HepG2 (cell line): ENCODE results near the gene CIDEA. TPM values are rescaled to one million over a fixed set of nuclear protein-coding genes. Genes with fewer than 3 reads are reported as not detected.
A peak's percentile ranks its signal among the peaks of the same experiment; 100 is the strongest.

ENCODE experiments used
- ASH2L ChIP-seq: fragments of 300-600, 200-600 bp; sonication (generic); IDR thresholded peaks from 2 replicates; pipeline ENCODE4 v1.7.0; 2017; ENCODE audit warnings: low read depth, mild to moderate bottlenecking, moderate library complexity, mixed read lengths, low read length; ENCODE audit not compliant: insufficient read length
- ETV5 ChIP-seq: IDR thresholded peaks from 2 replicates; pipeline ENCODE4 v1.6.1; 2018; ENCODE audit warnings: missing biosample characterization, missing genetic modification reagents, inconsistent platforms, borderline replicate concordance
- KLF16 ChIP-seq, 2 experiments: sonication (generic) in 1 of 2; formaldehyde crosslinking in 1 of 2; IDR thresholded peaks; 2 replicates each; pipeline versions ENCODE4 v1.6.1 to v1.8.0; 2016 to 2023; ENCODE audit warnings: missing genetic modification reagents in 2 of 2, missing compliant biosample characterization in 1 of 2
- PRMT3 ChIP-seq: sonication (generic); formaldehyde crosslinking; IDR thresholded peaks from 2 replicates; pipeline ENCODE4 v1.8.1; 2022; ENCODE audit warnings: low read depth, mild to moderate bottlenecking, moderate library complexity, missing genetic modification reagents, borderline replicate concordance
- SCMH1 ChIP-seq: sonication (generic); formaldehyde crosslinking; IDR thresholded peaks from 2 replicates; pipeline ENCODE4 v1.9.0; 2021; ENCODE audit warnings: missing genetic modification reagents, mild to moderate bottlenecking, borderline replicate concordance
- SMYD3 ChIP-seq: sonication (generic); formaldehyde crosslinking; IDR thresholded peaks from 2 replicates; pipeline ENCODE4 v1.8.1; 2023; ENCODE audit warnings: mild to moderate bottlenecking, missing genetic modification reagents
- ZBTB1 ChIP-seq: sonication (generic); formaldehyde crosslinking; IDR thresholded peaks from 2 replicates; pipeline ENCODE4 v1.4.0; 2020; ENCODE audit warnings: missing genetic modification reagents, borderline replicate concordance
- ZBTB38 ChIP-seq: sonication (generic); formaldehyde crosslinking; IDR thresholded peaks from 2 replicates; pipeline ENCODE4 v1.5.1; 2020; ENCODE audit warnings: mild to moderate bottlenecking, missing genetic modification reagents
- ZNF180 ChIP-seq: sonication (generic); formaldehyde crosslinking; IDR thresholded peaks from 2 replicates; pipeline ENCODE4 v1.4.0; 2020; ENCODE audit warnings: low read depth, missing genetic modification reagents, borderline replicate concordance
- ZNF224 ChIP-seq: sonication (generic); formaldehyde crosslinking; IDR thresholded peaks from 2 replicates; pipeline ENCODE4 v1.5.0; 2020; ENCODE audit warnings: mild to moderate bottlenecking, missing genetic modification reagents
- ZNF7 ChIP-seq: IDR thresholded peaks from 2 replicates; pipeline ENCODE4 v1.6.1; 2016; ENCODE audit warnings: missing biosample characterization, missing genetic modification reagents
- ZNF724P ChIP-seq: sonication (generic); formaldehyde crosslinking; IDR thresholded peaks from 2 replicates; pipeline ENCODE4 v1.8.0; 2022; ENCODE audit warnings: missing genetic modification reagents, borderline replicate concordance
- ZNF75D ChIP-seq: sonication (generic); formaldehyde crosslinking; IDR thresholded peaks from 2 replicates; pipeline ENCODE4 v1.8.1; 2023; ENCODE audit warnings: missing genetic modification reagents, mild to moderate bottlenecking, borderline replicate concordance
- polyA plus RNA-seq, 8 experiments: library from polyadenylated mRNA; depleted of rRNA in 3 of 8; stranded (reverse) in 7 of 8; unstranded in 1 of 8; fragments of >200 nt; fragmentation: Illumina TruSeq in 4 of 8; extraction: Trizol in 4 of 8; gene quantifications; 2 replicates each; pipeline versions ENCODE4 v1.2.1 to v1.2.3, GENCODE V29; 2011 to 2016; ENCODE audit warnings: low read depth in 4 of 8, missing spikeins in 1 of 8, mixed read lengths in 1 of 8; ENCODE audit not compliant: insufficient read depth in 1 of 8
- total RNA-seq, 5 experiments: library from RNA; depleted of rRNA; stranded (reverse); fragments of >200 nt; fragmentation: Illumina TruSeq; extraction: Trizol; gene quantifications; 2 replicates each; pipeline ENCODE4 v1.2.3, GENCODE V29; 2016; ENCODE audit warnings: low read depth in 1 of 5
- TF ChIP-seq, protein P1 (sequence below): sonication (generic); formaldehyde crosslinking; IDR thresholded peaks from 2 replicates; pipeline ENCODE4 v1.5.0; 2020; ENCODE audit warnings: mild to moderate bottlenecking, missing genetic modification reagents, borderline replicate concordance
- TF ChIP-seq, protein P2 (sequence below): sonication (generic); formaldehyde crosslinking; IDR thresholded peaks from 2 replicates; pipeline ENCODE4 v1.4.0; 2020; ENCODE audit warnings: mild to moderate bottlenecking, missing genetic modification reagents
- TF ChIP-seq, protein P3 (sequence below): sonication (generic); formaldehyde crosslinking; IDR thresholded peaks from 2 replicates; pipeline ENCODE4 v1.9.0; 2021; ENCODE audit warnings: mild to moderate bottlenecking, missing genetic modification reagents
- TF ChIP-seq, protein P4 (sequence below): IDR thresholded peaks from 2 replicates; pipeline ENCODE4 v1.6.1; 2016; ENCODE audit warnings: low read depth, borderline replicate concordance

CIDEA gene
- total and polyA plus RNA-seq, 2 of the 13 experiments (the other 11 are each of a cell fraction or from before 2014, with no cell fraction given) = not detected

DNA sequence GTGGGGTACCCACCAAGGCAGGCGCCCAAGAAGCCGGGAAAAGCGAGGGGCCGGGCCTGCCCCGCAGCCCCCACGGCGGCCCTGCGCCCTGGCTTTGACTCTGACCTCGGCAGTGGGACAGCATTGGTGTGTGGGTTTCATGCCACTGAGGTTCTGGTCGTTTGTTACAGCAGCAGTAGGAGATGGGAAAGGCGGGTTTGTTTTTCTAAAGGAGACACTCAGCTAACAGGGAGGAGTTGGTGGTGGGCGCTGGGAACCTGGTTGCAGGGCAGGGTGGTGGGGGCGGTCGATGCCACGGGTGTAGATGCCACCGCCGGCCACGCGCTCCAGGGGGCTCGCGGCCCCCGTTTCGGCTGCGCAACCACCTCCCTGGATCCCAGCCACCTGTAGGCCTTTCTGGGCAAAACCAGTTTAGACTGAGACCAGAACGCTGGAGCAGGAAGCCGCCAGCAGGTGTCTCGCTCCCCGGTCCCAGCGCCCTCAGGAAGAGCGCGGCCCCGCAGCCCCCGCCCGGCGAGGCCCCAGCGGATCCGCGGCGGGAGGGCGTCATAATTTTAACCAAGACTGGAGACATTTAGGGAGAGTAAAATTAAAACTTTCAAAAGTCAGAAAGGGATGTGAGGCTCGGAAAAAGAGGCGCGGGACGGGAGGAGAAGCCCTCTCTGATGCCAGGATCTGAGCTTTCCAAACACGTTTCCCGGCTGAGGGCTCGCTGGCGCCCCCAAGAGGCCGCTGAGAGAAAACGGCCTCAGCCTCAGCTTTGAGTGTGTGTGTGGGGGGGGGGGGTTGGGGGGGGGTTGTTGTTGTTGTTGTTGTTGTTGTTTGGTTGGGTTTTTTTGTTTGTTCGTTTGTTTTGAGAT, 17.4 kb downstream of the CIDEA start (continued):
- TF ChIP-seq, protein P1, sequence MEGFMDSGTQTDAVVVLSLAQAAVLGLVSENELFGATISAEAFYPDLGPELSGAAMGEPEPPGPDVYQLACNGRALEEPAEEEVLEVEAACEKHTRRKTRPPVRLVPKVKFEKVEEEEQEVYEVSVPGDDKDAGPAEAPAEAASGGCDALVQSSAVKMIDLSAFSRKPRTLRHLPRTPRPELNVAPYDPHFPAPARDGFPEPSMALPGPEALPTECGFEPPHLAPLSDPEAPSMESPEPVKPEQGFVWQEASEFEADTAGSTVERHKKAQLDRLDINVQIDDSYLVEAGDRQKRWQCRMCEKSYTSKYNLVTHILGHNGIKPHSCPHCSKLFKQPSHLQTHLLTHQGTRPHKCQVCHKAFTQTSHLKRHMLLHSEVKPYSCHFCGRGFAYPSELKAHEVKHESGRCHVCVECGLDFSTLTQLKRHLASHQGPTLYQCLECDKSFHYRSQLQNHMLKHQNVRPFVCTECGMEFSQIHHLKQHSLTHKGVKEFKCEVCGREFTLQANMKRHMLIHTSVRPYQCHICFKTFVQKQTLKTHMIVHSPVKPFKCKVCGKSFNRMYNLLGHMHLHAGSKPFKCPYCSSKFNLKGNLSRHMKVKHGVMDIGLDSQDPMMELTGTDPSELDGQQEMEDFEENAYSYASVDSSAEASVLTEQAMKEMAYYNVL (CRISPR knock-in tag) = 0 out of 2 replicates have a peak, but pooled peaks have one; percentile 30
- TF ChIP-seq ZNF724P (0 out of 2 replicates have a peak, but pooled peaks have one; percentile 47), SMYD3 (CRISPR knock-in tag) (no peak), ASH2L (peak; percentile 42), KLF16 (CRISPR knock-in tag; IDR thresholded peaks at IDR 0.05) (peak in 1 of 2 experiments; percentile 54; a peak in 1 of 4 replicates), SCMH1 (CRISPR knock-in tag) (no peak), ZBTB38 (0 out of 2 replicates have a peak, but pooled peaks have one; percentile 26), PRMT3 (CRISPR knock-in tag) (no peak), ZNF224 (CRISPR knock-in tag) (no peak), ETV5 (CRISPR knock-in tag) (peak; percentile 26; the same call in 1 of the 2 replicates), ZNF180 (no peak), ZNF75D (CRISPR knock-in tag) (no peak), ZBTB1 (CRISPR knock-in tag) (no peak), ZNF7 (CRISPR knock-in tag) (no peak)
- TF ChIP-seq, protein P2, sequence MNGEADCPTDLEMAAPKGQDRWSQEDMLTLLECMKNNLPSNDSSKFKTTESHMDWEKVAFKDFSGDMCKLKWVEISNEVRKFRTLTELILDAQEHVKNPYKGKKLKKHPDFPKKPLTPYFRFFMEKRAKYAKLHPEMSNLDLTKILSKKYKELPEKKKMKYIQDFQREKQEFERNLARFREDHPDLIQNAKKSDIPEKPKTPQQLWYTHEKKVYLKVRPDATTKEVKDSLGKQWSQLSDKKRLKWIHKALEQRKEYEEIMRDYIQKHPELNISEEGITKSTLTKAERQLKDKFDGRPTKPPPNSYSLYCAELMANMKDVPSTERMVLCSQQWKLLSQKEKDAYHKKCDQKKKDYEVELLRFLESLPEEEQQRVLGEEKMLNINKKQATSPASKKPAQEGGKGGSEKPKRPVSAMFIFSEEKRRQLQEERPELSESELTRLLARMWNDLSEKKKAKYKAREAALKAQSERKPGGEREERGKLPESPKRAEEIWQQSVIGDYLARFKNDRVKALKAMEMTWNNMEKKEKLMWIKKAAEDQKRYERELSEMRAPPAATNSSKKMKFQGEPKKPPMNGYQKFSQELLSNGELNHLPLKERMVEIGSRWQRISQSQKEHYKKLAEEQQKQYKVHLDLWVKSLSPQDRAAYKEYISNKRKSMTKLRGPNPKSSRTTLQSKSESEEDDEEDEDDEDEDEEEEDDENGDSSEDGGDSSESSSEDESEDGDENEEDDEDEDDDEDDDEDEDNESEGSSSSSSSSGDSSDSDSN = peak; percentile 63
- TF ChIP-seq, protein P3, sequence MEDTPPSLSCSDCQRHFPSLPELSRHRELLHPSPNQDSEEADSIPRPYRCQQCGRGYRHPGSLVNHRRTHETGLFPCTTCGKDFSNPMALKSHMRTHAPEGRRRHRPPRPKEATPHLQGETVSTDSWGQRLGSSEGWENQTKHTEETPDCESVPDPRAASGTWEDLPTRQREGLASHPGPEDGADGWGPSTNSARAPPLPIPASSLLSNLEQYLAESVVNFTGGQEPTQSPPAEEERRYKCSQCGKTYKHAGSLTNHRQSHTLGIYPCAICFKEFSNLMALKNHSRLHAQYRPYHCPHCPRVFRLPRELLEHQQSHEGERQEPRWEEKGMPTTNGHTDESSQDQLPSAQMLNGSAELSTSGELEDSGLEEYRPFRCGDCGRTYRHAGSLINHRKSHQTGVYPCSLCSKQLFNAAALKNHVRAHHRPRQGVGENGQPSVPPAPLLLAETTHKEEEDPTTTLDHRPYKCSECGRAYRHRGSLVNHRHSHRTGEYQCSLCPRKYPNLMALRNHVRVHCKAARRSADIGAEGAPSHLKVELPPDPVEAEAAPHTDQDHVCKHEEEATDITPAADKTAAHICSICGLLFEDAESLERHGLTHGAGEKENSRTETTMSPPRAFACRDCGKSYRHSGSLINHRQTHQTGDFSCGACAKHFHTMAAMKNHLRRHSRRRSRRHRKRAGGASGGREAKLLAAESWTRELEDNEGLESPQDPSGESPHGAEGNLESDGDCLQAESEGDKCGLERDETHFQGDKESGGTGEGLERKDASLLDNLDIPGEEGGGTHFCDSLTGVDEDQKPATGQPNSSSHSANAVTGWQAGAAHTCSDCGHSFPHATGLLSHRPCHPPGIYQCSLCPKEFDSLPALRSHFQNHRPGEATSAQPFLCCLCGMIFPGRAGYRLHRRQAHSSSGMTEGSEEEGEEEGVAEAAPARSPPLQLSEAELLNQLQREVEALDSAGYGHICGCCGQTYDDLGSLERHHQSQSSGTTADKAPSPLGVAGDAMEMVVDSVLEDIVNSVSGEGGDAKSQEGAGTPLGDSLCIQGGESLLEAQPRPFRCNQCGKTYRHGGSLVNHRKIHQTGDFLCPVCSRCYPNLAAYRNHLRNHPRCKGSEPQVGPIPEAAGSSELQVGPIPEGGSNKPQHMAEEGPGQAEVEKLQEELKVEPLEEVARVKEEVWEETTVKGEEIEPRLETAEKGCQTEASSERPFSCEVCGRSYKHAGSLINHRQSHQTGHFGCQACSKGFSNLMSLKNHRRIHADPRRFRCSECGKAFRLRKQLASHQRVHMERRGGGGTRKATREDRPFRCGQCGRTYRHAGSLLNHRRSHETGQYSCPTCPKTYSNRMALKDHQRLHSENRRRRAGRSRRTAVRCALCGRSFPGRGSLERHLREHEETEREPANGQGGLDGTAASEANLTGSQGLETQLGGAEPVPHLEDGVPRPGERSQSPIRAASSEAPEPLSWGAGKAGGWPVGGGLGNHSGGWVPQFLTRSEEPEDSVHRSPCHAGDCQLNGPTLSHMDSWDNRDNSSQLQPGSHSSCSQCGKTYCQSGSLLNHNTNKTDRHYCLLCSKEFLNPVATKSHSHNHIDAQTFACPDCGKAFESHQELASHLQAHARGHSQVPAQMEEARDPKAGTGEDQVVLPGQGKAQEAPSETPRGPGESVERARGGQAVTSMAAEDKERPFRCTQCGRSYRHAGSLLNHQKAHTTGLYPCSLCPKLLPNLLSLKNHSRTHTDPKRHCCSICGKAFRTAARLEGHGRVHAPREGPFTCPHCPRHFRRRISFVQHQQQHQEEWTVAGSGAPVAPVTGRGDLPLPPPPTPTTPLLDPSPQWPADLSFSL (CRISPR knock-in tag) = no peak
- TF ChIP-seq, protein P4, sequence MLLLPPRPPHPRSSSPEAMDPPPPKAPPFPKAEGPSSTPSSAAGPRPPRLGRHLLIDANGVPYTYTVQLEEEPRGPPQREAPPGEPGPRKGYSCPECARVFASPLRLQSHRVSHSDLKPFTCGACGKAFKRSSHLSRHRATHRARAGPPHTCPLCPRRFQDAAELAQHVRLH (CRISPR knock-in tag) = no peak
